Bronchus fibroblast of lung (primary cell): ENCODE measurements around the gene CCR9. TPM values are rescaled to one million over a fixed set of nuclear protein-coding genes. Genes with fewer than 3 reads are reported as not detected.

Experiments used
- total RNA-seq: library from RNA; depleted of rRNA; stranded (reverse); fragments of >200 nt; gene quantifications from 2 replicates; pipeline ENCODE4 v1.2.3, GENCODE V29; 2015

CCR9 gene, protein sequence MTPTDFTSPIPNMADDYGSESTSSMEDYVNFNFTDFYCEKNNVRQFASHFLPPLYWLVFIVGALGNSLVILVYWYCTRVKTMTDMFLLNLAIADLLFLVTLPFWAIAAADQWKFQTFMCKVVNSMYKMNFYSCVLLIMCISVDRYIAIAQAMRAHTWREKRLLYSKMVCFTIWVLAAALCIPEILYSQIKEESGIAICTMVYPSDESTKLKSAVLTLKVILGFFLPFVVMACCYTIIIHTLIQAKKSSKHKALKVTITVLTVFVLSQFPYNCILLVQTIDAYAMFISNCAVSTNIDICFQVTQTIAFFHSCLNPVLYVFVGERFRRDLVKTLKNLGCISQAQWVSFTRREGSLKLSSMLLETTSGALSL
- total RNA-seq, result not detected in 2 replicates

DNA sequence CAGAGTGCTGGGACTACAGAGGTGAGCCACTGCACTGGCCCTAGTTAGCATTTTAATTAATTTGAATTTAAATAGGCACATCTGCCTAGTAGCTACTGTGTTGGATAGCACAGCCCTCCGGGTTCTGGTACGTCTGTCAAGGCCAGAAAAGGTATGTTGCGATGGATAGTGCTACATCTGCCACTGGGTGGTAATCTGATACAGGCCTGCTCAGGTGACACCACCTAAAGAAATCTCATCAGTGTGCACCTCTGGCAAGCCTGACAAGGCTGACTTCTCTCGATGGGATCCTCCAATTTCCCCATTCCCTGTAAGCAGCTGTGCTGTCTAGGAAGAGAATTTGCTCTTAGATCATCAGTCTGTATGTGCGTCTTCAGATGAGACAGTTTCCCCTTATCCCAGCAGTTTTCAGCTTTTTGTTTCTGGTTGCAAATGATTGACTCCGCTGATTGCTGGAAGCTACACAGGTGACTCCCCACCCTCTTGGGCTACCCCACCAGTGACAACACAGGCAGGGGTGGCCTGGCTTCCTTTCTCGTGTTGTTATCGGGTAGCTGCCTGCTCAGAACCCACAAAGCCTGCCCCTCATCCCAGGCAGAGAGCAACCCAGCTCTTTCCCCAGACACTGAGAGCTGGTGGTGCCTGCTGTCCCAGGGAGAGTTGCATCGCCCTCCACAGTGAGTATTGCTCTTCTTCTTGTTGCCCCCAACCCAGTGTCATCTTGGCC is at the start of gene CCR9:
CCR9 (plus strand) TSS at position 565 of the 727 bp plus-strand sequence. CDS start 8,391 bp downstream, outside the sequence.

DNA sequence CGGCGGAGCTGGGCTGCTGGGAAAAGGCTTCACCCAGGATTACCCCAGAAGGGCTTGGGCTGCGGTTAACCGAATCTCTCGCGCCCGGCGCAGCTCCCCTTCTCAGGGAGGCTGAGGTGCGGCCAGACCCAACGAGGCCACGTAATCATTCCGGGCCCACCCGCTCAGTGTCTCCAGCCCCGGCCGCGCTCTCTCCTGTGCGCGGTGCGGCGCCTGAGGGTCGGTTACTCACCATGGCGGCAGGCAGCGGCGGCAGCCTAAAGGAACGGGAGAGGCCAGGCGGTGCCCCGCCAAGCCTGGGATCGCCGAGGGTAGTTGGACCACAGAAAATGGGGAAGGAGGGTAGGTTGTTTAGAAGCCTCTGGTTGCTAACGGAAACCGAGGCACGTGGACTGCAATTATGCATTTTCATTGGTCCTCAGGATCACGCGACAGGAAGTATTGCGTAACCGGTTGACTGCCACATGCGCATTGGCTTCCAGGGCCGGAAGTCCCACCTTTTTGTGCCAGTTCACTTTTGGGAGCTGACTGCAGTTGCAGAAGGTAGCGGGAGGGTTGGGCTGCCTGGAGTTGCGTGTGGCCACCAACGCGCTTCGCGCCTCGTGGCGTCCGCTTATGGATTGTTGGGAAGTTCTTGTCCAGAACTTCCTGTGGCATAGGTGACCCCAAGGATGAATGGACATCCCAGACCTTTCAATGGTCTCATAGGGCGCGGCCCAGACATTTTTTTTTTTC is 44.4 kb upstream of the CCR9 start, which contains the start of gene LZTFL1:
LZTFL1 (minus strand) TSS at position 363 of the 735 bp plus-strand sequence; CDS start at position 235, 128 bp downstream.

DNA sequence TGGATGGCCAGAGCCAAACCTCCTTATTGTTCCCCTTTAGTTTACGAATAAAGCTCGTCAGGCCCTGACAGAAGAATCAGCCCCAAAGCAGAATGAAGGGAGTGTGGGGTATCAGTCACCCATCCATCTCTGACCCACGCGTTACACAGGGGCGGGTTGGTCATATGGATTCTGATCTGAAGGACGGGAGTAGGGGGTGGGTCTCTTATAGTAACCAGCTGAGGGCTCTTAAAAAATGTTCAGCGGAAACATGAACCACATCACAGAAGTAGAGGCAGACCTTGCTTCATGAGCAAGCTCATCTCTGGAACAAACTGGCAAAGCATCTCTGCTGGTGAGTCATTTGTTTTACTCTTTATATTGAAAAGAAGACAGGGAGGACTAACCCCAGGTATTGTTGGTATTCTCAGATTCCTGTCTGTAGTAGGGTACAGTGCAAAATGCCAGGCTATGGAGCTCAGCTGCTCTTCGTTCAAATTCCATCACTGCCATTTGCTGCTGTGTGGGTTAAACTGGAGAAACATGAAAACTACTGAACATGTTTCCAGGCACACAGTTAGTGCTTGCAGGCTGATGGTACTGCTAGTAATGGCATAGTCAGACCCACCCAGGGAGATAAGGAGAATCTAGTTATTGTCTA is 57.0 kb downstream of the CCR9 start, which contains the start of gene CXCR6:
CXCR6 (plus strand) TSS at position 258 of the 640 bp plus-strand sequence. CDS start 3,018 bp downstream, outside the sequence.

Other genes with a start within 250 kb of the CCR9 start
- gene SACM1L, start 197.1 kb upstream of the CCR9 start, total RNA-seq, result 9.5 and 15.0 TPM in 2 replicates
- not detected in 2 replicates for gene SLC6A20, start 90.0 kb upstream of the CCR9 start, total RNA-seq
- 13.2 and 26.6 TPM in 2 replicates for gene LZTFL1, start 44.4 kb upstream of the CCR9 start, total RNA-seq
- not detected in 2 replicates for gene CXCR6, start 56.9 kb downstream of the CCR9 start, total RNA-seq
- gene FYCO1, start 109.3 kb downstream of the CCR9 start, total RNA-seq, result 7.1 and 8.6 TPM in 2 replicates
- gene XCR1, start 140.9 kb downstream of the CCR9 start, total RNA-seq, result not detected in 2 replicates